Upper lobe of left lung (tissue), 6 donors: ENCODE results near the gene LONP2. TPM values are rescaled to one million over a fixed set of nuclear protein-coding genes. Genes with fewer than 3 reads are reported as not detected.
A peak's percentile ranks its signal among the peaks of the same experiment; 100 is the strongest.

Source experiments
- ATAC-seq, 2 donors: fragments of 200-7000 bp; cut with Tn5 transposase; one replicate each; pipeline ENCODE4 v1.9.1; 2022; ENCODE audit warnings: mild to moderate bottlenecking in 2 of 2, moderate library complexity in 2 of 2; ENCODE audit not compliant: low FRiP score in 2 of 2
- DNase-seq, 2 donors: peaks; one replicate each; pipeline ENCODE4 v3.0.0-alpha.2; 2019 to 2020
- H3K27ac ChIP-seq, 4 donors: fragments of 200-600 bp; sonication (generic); one replicate each; pipeline ENCODE4 v1.5.1; 2016 to 2019
- H3K27me3 ChIP-seq, 4 donors: fragments of 200-600 bp; sonication (generic); one replicate each; pipeline ENCODE4 v1.5.1; 2017 to 2019
- H3K36me3 ChIP-seq, 4 donors: fragments of 200-600 bp; sonication (generic); one replicate each; pipeline ENCODE4 v1.5.1; 2016 to 2019
- H3K4me1 ChIP-seq, 4 donors: fragments of 200-600 bp; sonication (generic); one replicate each; pipeline ENCODE4 v1.5.1; 2018 to 2019
- H3K4me3 ChIP-seq, 4 donors: fragments of 200-600 bp; sonication (generic); one replicate each; pipeline ENCODE4 v1.5.1; 2017 to 2019; ENCODE audit warnings: mild to moderate bottlenecking in 2 of 4, moderate library complexity in 1 of 4
- H3K9me3 ChIP-seq, 4 donors: fragments of 200-600 bp; sonication (generic); one replicate each; pipeline ENCODE4 v1.5.1; 2018 to 2019
- CTCF ChIP-seq, 6 experiments: fragments of 450-650 bp in 4 of 6; fragments of 200-600 bp in 2 of 6; sonication (generic) in 2 of 6; IDR thresholded peaks; one replicate each; pipeline ENCODE4 v1.5.1; 2016 to 2019; ENCODE audit warnings: antibody characterized with exemption in 6 of 6
- EP300 ChIP-seq, 4 donors: sonication (generic); formaldehyde crosslinking; IDR thresholded peaks; one replicate each; pipeline ENCODE4 v1.5.1; 2017; ENCODE audit warnings: antibody characterized with exemption in 4 of 4, control low read depth in 2 of 4
- POLR2A ChIP-seq, 4 donors: fragments of 450-650 bp; IDR thresholded peaks; one replicate each; pipeline ENCODE4 v1.5.1; 2016 to 2017; ENCODE audit warnings: antibody characterized with exemption in 4 of 4, mild to moderate bottlenecking in 2 of 4
- POLR2AphosphoS5 ChIP-seq, 2 donors: sonication (generic); formaldehyde crosslinking; IDR thresholded peaks; one replicate each; pipeline ENCODE4 v1.5.1; 2017; ENCODE audit warnings: antibody characterized with exemption in 2 of 2
- WGBS, 2 donors: methylation state at CpG; one replicate each; pipeline ENCODE4 v1.1.5; 2017 to 2018; 5-methylcytosine and 5-hydroxymethylcytosine counted together
- total RNA-seq, 6 donors: library from RNA; depleted of rRNA in 4 of 6; stranded (reverse); fragments of >200 nt in 4 of 6; gene quantifications; one replicate each; pipeline versions ENCODE4 v1.1.0 to v1.2.1, GENCODE V29; 2016 to 2021
- donor health status: DM: no; HTN: no; CAD: no; lungs with moderate emphysema.
- donor health status: DM: no; HTN: yes; CAD: no; lungs with severe emphysema.

The LONP2 gene
- total RNA-seq, 6 donors from 2014 or later, result 47.9 to 104 (median 57.8) TPM

- DNase-seq (peak in 1 of 2 donors; percentile 13), ATAC-seq (no peak)
- peaks cover 4 to 29% (median 11%) of the 10 kb centered on the region in 4 donors for H3K36me3 ChIP-seq
Observed at GRCh38 chr16:48334325-48334724, 90.2 kb downstream of the LONP2 start.

GRCh38 chr16:48335961-48336360 lies 91.9 kb downstream of the LONP2 start:
- H3K4me1 ChIP-seq, result peaks cover 0 to 3% (median 2%) of the 10 kb centered on the region in 4 donors
- ATAC-seq, result no peak
- H3K9me3 ChIP-seq, result no peaks in the 10 kb centered on the region
- no peak overlapping the region for H3K27ac ChIP-seq
- TF ChIP-seq POLR2A (IDR thresholded peaks at IDR 0.05) (no peak), CTCF (IDR thresholded peaks at IDR 0.05) (no peak), POLR2AphosphoS5 (IDR thresholded peaks at IDR 0.05) (no peak), EP300 (IDR thresholded peaks at IDR 0.05) (no peak)
- no peak overlapping the region for H3K4me3 ChIP-seq
- no peaks in the 10 kb centered on the region for H3K27me3 ChIP-seq
- 68 to 78% methylated on average over 3 of the region's 3 CpGs for WGBS, 2 donors
- peaks cover 4 to 44% (median 16%) of the 10 kb centered on the region in 4 donors for H3K36me3 ChIP-seq
- DNase-seq, result no peak

More at GRCh38 chr16:48334325-48334724, 90.2 kb downstream of the LONP2 start:
- 93 to 95% methylated on average over 7 to 9 of the region's 9 CpGs for WGBS, 2 donors
- no peaks in the 10 kb centered on the region for H3K9me3 ChIP-seq
- no peak overlapping the region for H3K4me3 ChIP-seq
- H3K27me3 ChIP-seq, result no peaks in the 10 kb centered on the region
- H3K4me1 ChIP-seq, result peaks cover 6 to 13% (median 7%) of the 10 kb centered on the region in 4 donors
- TF ChIP-seq POLR2A (IDR thresholded peaks at IDR 0.05) (no peak), POLR2AphosphoS5 (IDR thresholded peaks at IDR 0.05) (no peak), CTCF (IDR thresholded peaks at IDR 0.05) (no peak), EP300 (IDR thresholded peaks at IDR 0.05) (no peak)
- no peak overlapping the region for H3K27ac ChIP-seq

GRCh38 chr16:48340054-48340453 lies 96.0 kb downstream of the LONP2 start:
- Histone ChIP-seq H3K27ac (no peak overlapping the region), H3K4me1 (no peaks in the 10 kb centered on the region), H3K27me3 (no peaks in the 10 kb centered on the region), H3K36me3 (peaks cover 3 to 52% (median 19%) of the 10 kb centered on the region in 4 donors), H3K4me3 (no peak overlapping the region), H3K9me3 (no peaks in the 10 kb centered on the region)
- ATAC-seq (no peak), DNase-seq (no peak)
- WGBS, 2 donors, result 83 to 87% methylated on average over 1 of the region's 1 CpG
- TF ChIP-seq EP300 (IDR thresholded peaks at IDR 0.05) (no peak), CTCF (IDR thresholded peaks at IDR 0.05) (no peak), POLR2A (IDR thresholded peaks at IDR 0.05) (no peak), POLR2AphosphoS5 (IDR thresholded peaks at IDR 0.05) (no peak)

- Histone ChIP-seq H3K27ac (no peak overlapping the region), H3K4me3 (no peak overlapping the region), H3K9me3 (no peaks in the 10 kb centered on the region), H3K4me1 (peaks cover 0 to 3% (median 0%) of the 10 kb centered on the region in 4 donors), H3K27me3 (no peaks in the 10 kb centered on the region), H3K36me3 (peaks cover 3 to 42% (median 17%) of the 10 kb centered on the region in 4 donors)
- 89 to 91% methylated on average over 1 to 2 of the region's 2 CpGs for WGBS, 2 donors
- ATAC-seq (no peak), DNase-seq (no peak)
- TF ChIP-seq EP300 (IDR thresholded peaks at IDR 0.05) (no peak), POLR2AphosphoS5 (IDR thresholded peaks at IDR 0.05) (no peak), POLR2A (IDR thresholded peaks at IDR 0.05) (no peak), CTCF (IDR thresholded peaks at IDR 0.05) (no peak)
Observed at GRCh38 chr16:48342591-48342990, 98.5 kb downstream of the LONP2 start.
